Osteocyte (in vitro differentiated cells): ENCODE data around the gene ZNF398. TPM values are rescaled to one million over a fixed set of nuclear protein-coding genes. Genes with fewer than 3 reads are reported as not detected.

Source experiments
- DNase-seq: peaks from one replicate; pipeline ENCODE4 v3.0.0; 2021; ENCODE audit warnings: mixed read lengths; ENCODE audit not compliant: unreplicated experiment; ENCODE audit errors: extremely low spot score
- H3K27ac Mint-ChIP-seq: one replicate; pipeline ENCODE4 v1.8.0; 2021; ENCODE audit warnings: mild to moderate bottlenecking, mixed read lengths; ENCODE audit not compliant: unreplicated experiment
- H3K27me3 Mint-ChIP-seq: one replicate; pipeline ENCODE4 v1.8.0; 2021; ENCODE audit warnings: mixed read lengths; ENCODE audit not compliant: unreplicated experiment
- H3K36me3 Mint-ChIP-seq: one replicate; pipeline ENCODE4 v1.8.0; 2021; ENCODE audit warnings: mixed read lengths; ENCODE audit not compliant: unreplicated experiment
- H3K4me1 Mint-ChIP-seq: one replicate; pipeline ENCODE4 v1.8.0; 2021; ENCODE audit warnings: mixed read lengths; ENCODE audit not compliant: unreplicated experiment
- H3K4me3 Mint-ChIP-seq: one replicate; pipeline ENCODE4 v1.8.0; 2021; ENCODE audit warnings: mild to moderate bottlenecking, moderate library complexity, mixed read lengths; ENCODE audit not compliant: unreplicated experiment
- H3K9me3 Mint-ChIP-seq: one replicate; pipeline ENCODE4 v1.8.0; 2021; ENCODE audit warnings: mixed read lengths; ENCODE audit not compliant: unreplicated experiment
- CTCF ChIP-seq: fragments of 200-600 bp; sonication (generic); IDR thresholded peaks from 2 replicates; pipeline ENCODE4 v1.5.0; 2021; ENCODE audit warnings: antibody characterized with exemption, mild to moderate bottlenecking, moderate library complexity
- total RNA-seq: library from RNA; stranded (reverse); gene quantifications from 2 replicates; pipeline ENCODE4 v1.2.1, GENCODE V29; 2021

The ZNF398 gene
- total RNA-seq, 1 donor from 2014 or later: 17.7 TPM

- Mint-ChIP-seq H3K9me3 (peaks cover 7% of the 10 kb centered on the region), H3K4me1 (peaks cover 20% of the 10 kb centered on the region), H3K4me3 (peak within 1 kb of the TSS; percentile 100), H3K36me3 (peaks cover 9% of the 10 kb centered on the region), H3K27ac (peak within 1 kb of the TSS; percentile 100), H3K27me3 (no peaks in the 10 kb centered on the region)
- DNase-seq: peak; percentile 98
- TF ChIP-seq CTCF: peak; percentile 95
Measured at GRCh38 chr7:149125863-149126661, 21.2 kb upstream of the ZNF398 start, which contains the start of gene ZNF425. Gene ZNF425, minus strand, starts transcription at chr7:149126324. Its CDS starts 111 bp downstream, at chr7:149126213.

- peak; percentile 87 for DNase-seq
- Mint-ChIP-seq H3K27me3 (no peaks in the 10 kb centered on the region), H3K36me3 (peaks cover 11% of the 10 kb centered on the region)
Measured at GRCh38 chr7:149126662-149127266, 20.5 kb upstream of the ZNF398 start.

GRCh38 chr7:149130572-149131198 is 16.6 kb upstream of the ZNF398 start:
- DNase-seq: no peak
- peaks cover 10% of the 10 kb centered on the region for H3K4me1 Mint-ChIP-seq
- TF ChIP-seq CTCF: no peak
- H3K9me3 Mint-ChIP-seq: peaks cover 8% of the 10 kb centered on the region
- no peak overlapping the region for H3K27ac Mint-ChIP-seq
- no peaks in the 10 kb centered on the region for H3K27me3 Mint-ChIP-seq
- peaks cover 12% of the 10 kb centered on the region for H3K36me3 Mint-ChIP-seq
- no peak overlapping the region for H3K4me3 Mint-ChIP-seq

More at GRCh38 chr7:149126662-149127266, 20.5 kb upstream of the ZNF398 start:
- TF ChIP-seq CTCF: no peak
- Mint-ChIP-seq H3K4me1 (peaks cover 20% of the 10 kb centered on the region), H3K4me3 (peak overlapping the region; percentile 100), H3K9me3 (peaks cover 8% of the 10 kb centered on the region), H3K27ac (peak overlapping the region; percentile 100)

GRCh38 chr7:149133028-149133710 is 14.1 kb upstream of the ZNF398 start:
- Mint-ChIP-seq H3K36me3 (peaks cover 12% of the 10 kb centered on the region), H3K9me3 (peaks cover 8% of the 10 kb centered on the region)

More at GRCh38 chr7:149133028-149133710, 14.1 kb upstream of the ZNF398 start:
- TF ChIP-seq CTCF: no peak
- no peak overlapping the region for H3K27ac Mint-ChIP-seq
- H3K27me3 Mint-ChIP-seq: no peaks in the 10 kb centered on the region
- no peak overlapping the region for H3K4me3 Mint-ChIP-seq
- DNase-seq: no peak
- peaks cover 2% of the 10 kb centered on the region for H3K4me1 Mint-ChIP-seq
